Uterus (tissue), 4 donors: Measurements from ENCODE around the gene DHX35. TPM values are rescaled to one million over a fixed set of nuclear protein-coding genes. Genes with fewer than 3 reads are reported as not detected.

Source experiments
- DNase-seq, 2 donors: peaks; one replicate each; pipeline ENCODE4 v3.0.0-alpha.2; 2019 to 2020
- H3K27ac ChIP-seq, 2 donors: fragments of 200-600 bp; sonication (generic); 1 replicate in 1 of 2; 2 replicates in 1 of 2; pipeline ENCODE4 v1.5.1; 2016 to 2018
- H3K27me3 ChIP-seq, 2 donors: fragments of 200-600 bp; sonication (generic); one replicate each; pipeline ENCODE4 v1.5.1; 2018 to 2019; ENCODE audit warnings: control low read depth in 1 of 2
- H3K36me3 ChIP-seq, 2 donors: fragments of 200-600 bp; sonication (generic); one replicate each; pipeline ENCODE4 v1.5.1; 2019; ENCODE audit warnings: control low read depth in 1 of 2
- H3K4me1 ChIP-seq, 2 donors: fragments of 200-600 bp; sonication (generic); one replicate each; pipeline ENCODE4 v1.5.1; 2018 to 2019; ENCODE audit warnings: control low read depth in 1 of 2
- H3K4me3 ChIP-seq, 2 donors: fragments of 200-600 bp; sonication (generic); 1 replicate in 1 of 2; 2 replicates in 1 of 2; pipeline ENCODE4 v1.5.1; 2018 to 2019; ENCODE audit warnings: mild to moderate bottlenecking in 1 of 2
- H3K9me3 ChIP-seq, 2 donors: fragments of 200-600 bp; sonication (generic); one replicate each; pipeline ENCODE4 v1.5.1; 2019; ENCODE audit warnings: control low read depth in 1 of 2
- CTCF ChIP-seq, 4 experiments: fragments of 200-600 bp in 2 of 4; fragments of 450-650 bp in 2 of 4; sonication (generic) in 2 of 4; IDR thresholded peaks; one replicate each; pipeline ENCODE4 v1.5.1; 2016 to 2019; ENCODE audit warnings: antibody characterized with exemption in 4 of 4, mild to moderate bottlenecking in 2 of 4, moderate library complexity in 1 of 4
- POLR2A ChIP-seq, 2 donors: fragments of 450-650 bp; IDR thresholded peaks; one replicate each; pipeline ENCODE4 v1.6.1; 2016; ENCODE audit warnings: antibody characterized with exemption in 2 of 2, mild to moderate bottlenecking in 1 of 2, moderate library complexity in 1 of 2
- intact Hi-C: fragments of 100-400 bp; cut with DNase I; formaldehyde crosslinking; loops from one replicate; pipeline ENCODE4 v1.15.1; 2023; ENCODE audit warnings: low total_unique reads
- total RNA-seq, 4 donors: library from RNA; depleted of rRNA in 3 of 4; stranded (reverse); fragments of >200 nt in 3 of 4; gene quantifications; one replicate each; pipeline versions ENCODE4 v1.1.0 to v1.2.4, GENCODE V29; 2014 to 2023
- donor health status: DM: yes; HTN: yes; CAD: no.

DHX35 gene
- total RNA-seq, 4 donors from 2014 or later = 17.7 to 23.5 (median 21.6) TPM

- no peaks in the 10 kb centered on the region for H3K27me3 ChIP-seq
- H3K9me3 ChIP-seq = no peaks in the 10 kb centered on the region
- no peak for TF ChIP-seq POLR2A (IDR thresholded peaks at IDR 0.05)
- TF ChIP-seq CTCF (IDR thresholded peaks at IDR 0.05) = no peak
- no peak for DNase-seq
- H3K4me1 ChIP-seq = no peaks in the 10 kb centered on the region
- H3K4me3 ChIP-seq = no peak overlapping the region
- intact Hi-C loops = no loop called here
- no peaks in the 10 kb centered on the region for H3K36me3 ChIP-seq
- H3K27ac ChIP-seq = no peak overlapping the region
Measured at GRCh38 chr20:39070484-39071231, 108.5 kb downstream of the DHX35 start.

- H3K36me3 ChIP-seq = no peaks in the 10 kb centered on the region
- H3K9me3 ChIP-seq = no peaks in the 10 kb centered on the region
- no peak overlapping the region for H3K4me3 ChIP-seq
- no peak for TF ChIP-seq POLR2A (IDR thresholded peaks at IDR 0.05)
- no peak for TF ChIP-seq CTCF (IDR thresholded peaks at IDR 0.05)
- H3K27ac ChIP-seq = no peak overlapping the region
- intact Hi-C loops = no loop called here
- no peaks in the 10 kb centered on the region for H3K27me3 ChIP-seq
- no peaks in the 10 kb centered on the region for H3K4me1 ChIP-seq
- no peak for DNase-seq
Measured at GRCh38 chr20:39072132-39072531, 110.0 kb downstream of the DHX35 start.

GRCh38 chr20:39072653-39073052 lies 110.5 kb downstream of the DHX35 start:
- Histone ChIP-seq H3K27me3 (no peaks in the 10 kb centered on the region), H3K36me3 (no peaks in the 10 kb centered on the region), H3K27ac (no peak overlapping the region), H3K4me1 (no peaks in the 10 kb centered on the region), H3K9me3 (no peaks in the 10 kb centered on the region), H3K4me3 (no peak overlapping the region)
- TF ChIP-seq CTCF (IDR thresholded peaks at IDR 0.05) (no peak), POLR2A (IDR thresholded peaks at IDR 0.05) (no peak)
- intact Hi-C loops = no loop called here
- no peak for DNase-seq

- TF ChIP-seq CTCF (IDR thresholded peaks at IDR 0.05) (no peak), POLR2A (IDR thresholded peaks at IDR 0.05) (no peak)
- no peaks in the 10 kb centered on the region for H3K36me3 ChIP-seq
- H3K4me3 ChIP-seq = no peak overlapping the region
- no peaks in the 10 kb centered on the region for H3K4me1 ChIP-seq
- no peak overlapping the region for H3K27ac ChIP-seq
- no peaks in the 10 kb centered on the region for H3K9me3 ChIP-seq
- DNase-seq = no peak
- H3K27me3 ChIP-seq = no peaks in the 10 kb centered on the region
- intact Hi-C loops = no loop called here
Measured at GRCh38 chr20:39075731-39076130, 113.6 kb downstream of the DHX35 start.

- no peaks in the 10 kb centered on the region for H3K9me3 ChIP-seq
- no peaks in the 10 kb centered on the region for H3K4me1 ChIP-seq
- H3K36me3 ChIP-seq = no peaks in the 10 kb centered on the region
- H3K27ac ChIP-seq = no peak overlapping the region
- TF ChIP-seq POLR2A (IDR thresholded peaks at IDR 0.05) (no peak), CTCF (IDR thresholded peaks at IDR 0.05) (no peak)
- DNase-seq = no peak
- H3K27me3 ChIP-seq = no peaks in the 10 kb centered on the region
- H3K4me3 ChIP-seq = no peak overlapping the region
- intact Hi-C loops = no loop called here
Measured at GRCh38 chr20:39076958-39077357, 114.8 kb downstream of the DHX35 start.
